ENCODE results near the gene NAV1.

NAV1 gene

GRCh38 chr1:201535919-201536245 is 3.0 kb upstream of the NAV1 start:
- no peak for DNase-seq (ENCODE audit: low read depth)
- no peak overlapping the region for H3K4me3 ChIP-seq (ENCODE audit: low read length)
- TF ChIP-seq CTCF (conservative IDR thresholded peaks at IDR 0.05; ENCODE audit: low read depth, low read length): no peak

GRCh38 chr1:201536558-201536957 is 2.4 kb upstream of the NAV1 start:
- no peak overlapping the region for H3K4me3 ChIP-seq (ENCODE audit: low read length)
- no peak for TF ChIP-seq CTCF (conservative IDR thresholded peaks at IDR 0.05; ENCODE audit: low read depth, low read length)
- no peak for DNase-seq (ENCODE audit: low read depth)

- H3K4me3 ChIP-seq (ENCODE audit: low read length): no peak overlapping the region
- no peak for DNase-seq (ENCODE audit: low read depth)
- TF ChIP-seq CTCF (conservative IDR thresholded peaks at IDR 0.05; ENCODE audit: low read depth, low read length): no peak
Observed at GRCh38 chr1:201537028-201537427, 1.9 kb upstream of the NAV1 start.

- H3K4me3 ChIP-seq (ENCODE audit: low read length): no peak overlapping the region
- TF ChIP-seq CTCF (conservative IDR thresholded peaks at IDR 0.05; ENCODE audit: low read depth, low read length): no peak
- no peak for DNase-seq (ENCODE audit: low read depth)
Observed at GRCh38 chr1:201537467-201537866, 1.5 kb upstream of the NAV1 start.

GRCh38 chr1:201537891-201538611 is 876 bp upstream of the NAV1 start:
- no peak for DNase-seq (ENCODE audit: low read depth)
- peak overlapping the region; percentile 78 for H3K4me3 ChIP-seq (ENCODE audit: low read length)
- TF ChIP-seq CTCF (conservative IDR thresholded peaks at IDR 0.05; ENCODE audit: low read depth, low read length): no peak

GRCh38 chr1:201539561-201540431 is 869 bp downstream of the NAV1 start:
- no peak for TF ChIP-seq CTCF (conservative IDR thresholded peaks at IDR 0.05; ENCODE audit: low read depth, low read length)
- peak overlapping the region; percentile 78 for H3K4me3 ChIP-seq (ENCODE audit: low read length)
- no peak for DNase-seq (ENCODE audit: low read depth)
